GM12891 (cell line): Measurements from ENCODE around the gene JUP.

Source experiments
- POLR2AphosphoS5 ChIP-seq: IDR thresholded peaks from 2 replicates; pipeline ENCODE4 v1.6.1; 2011; ENCODE audit warnings: low read depth, low read length, control low read depth
- TAF1 ChIP-seq: IDR thresholded peaks from 2 replicates; pipeline ENCODE4 v1.6.1; 2011; ENCODE audit warnings: low read depth, low read length, control low read depth

DNA sequence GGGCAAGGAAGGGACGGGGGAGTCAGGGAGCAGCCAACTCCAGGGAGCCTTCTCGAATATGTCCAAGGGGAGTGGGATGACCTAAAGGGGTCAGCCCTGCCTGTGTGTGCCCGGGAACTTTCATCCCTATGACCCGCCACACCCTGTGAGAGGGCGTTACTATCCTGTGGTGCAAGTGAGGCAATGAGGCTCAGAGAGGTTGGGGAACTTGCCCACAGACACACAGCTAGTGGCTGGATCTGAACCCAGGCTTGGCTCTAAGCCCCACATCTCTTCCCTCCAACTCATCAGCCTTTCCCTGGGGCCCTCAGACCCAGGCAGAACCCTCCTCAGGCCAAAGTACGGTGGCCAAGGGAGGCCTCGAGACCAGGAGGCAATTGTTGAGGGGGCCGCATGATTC is 23.2 kb downstream of the JUP start:
- no peak for TF ChIP-seq POLR2AphosphoS5
- TF ChIP-seq TAF1, result no peak
